Nucleus accumbens (tissue), 56 donors: ENCODE measurements around the gene CD109.
A peak's percentile ranks its signal among the peaks of the same experiment; 100 is the strongest.
"Not testable (repeated sequence)": the region's sequence is repeated elsewhere in the genome, so short reads cannot be mapped to it uniquely, and the experiment has no call there.

ENCODE experiments used
- DNase-seq, 56 donors: peaks; one replicate each; lab custom pipeline; 2025; lab: John Stamatoyannopoulos, UW

CD109 gene

GRCh38 chr6:73769976-73770375 is 74.0 kb downstream of the CD109 start:
- no peak for DNase-seq

GRCh38 chr6:73774311-73774774 is 78.3 kb downstream of the CD109 start:
- no peak for DNase-seq

- no peak for DNase-seq
Measured at GRCh38 chr6:73779943-73780342, 83.9 kb downstream of the CD109 start.

GRCh38 chr6:73782911-73783310 is 86.9 kb downstream of the CD109 start:
- DNase-seq, result no peak

GRCh38 chr6:73784726-73785505 is 88.9 kb downstream of the CD109 start:
- DNase-seq, result no peak

- DNase-seq, result no peak
Measured at GRCh38 chr6:73790574-73790973, 94.6 kb downstream of the CD109 start.

GRCh38 chr6:73791336-73791735 is 95.3 kb downstream of the CD109 start:
- DNase-seq, result no peak

GRCh38 chr6:73792738-73793137 is 96.7 kb downstream of the CD109 start:
- no peak for DNase-seq

GRCh38 chr6:73796881-73797280 is 100.9 kb downstream of the CD109 start:
- DNase-seq, result no peak

- no peak for DNase-seq
Measured at GRCh38 chr6:73797861-73798260, 101.9 kb downstream of the CD109 start.

GRCh38 chr6:73798592-73798991 is 102.6 kb downstream of the CD109 start:
- peak in 18 of 56 donors; percentile 1 to 45 (median 12) for DNase-seq

- DNase-seq, result no peak
Measured at GRCh38 chr6:73800997-73801396, 105.0 kb downstream of the CD109 start.

GRCh38 chr6:73801652-73802268 is 105.8 kb downstream of the CD109 start:
- no peak for DNase-seq

- no peak for DNase-seq
Measured at GRCh38 chr6:73802366-73802765, 106.4 kb downstream of the CD109 start.

- DNase-seq, result peak in 7 of 56 donors; percentile 1 to 11 (median 5)
Measured at GRCh38 chr6:73803562-73804241, 107.7 kb downstream of the CD109 start.

- not testable (repeated sequence) for DNase-seq
Measured at GRCh38 chr6:73805221-73805620, 109.2 kb downstream of the CD109 start.

- not testable (repeated sequence) for DNase-seq
Measured at GRCh38 chr6:73805982-73806381, 110.0 kb downstream of the CD109 start.

- no peak for DNase-seq
Measured at GRCh38 chr6:73811706-73812105, 115.7 kb downstream of the CD109 start.

- no peak for DNase-seq
Measured at GRCh38 chr6:73817253-73817652, 121.2 kb downstream of the CD109 start.

GRCh38 chr6:73823046-73823735 is 127.2 kb downstream of the CD109 start:
- DNase-seq, result peak in 1 of 56 donors; percentile 2

- no peak for DNase-seq
Measured at GRCh38 chr6:73823832-73824231, 127.8 kb downstream of the CD109 start.
